HepG2 (cell line): ENCODE data around the gene GSTP1. TPM values are rescaled to one million over a fixed set of nuclear protein-coding genes. Genes with fewer than 3 reads are reported as not detected.
A peak's percentile ranks its signal among the peaks of the same experiment; 100 is the strongest.

Experiments
- CCAR2 ChIP-seq: fragments of 200-400 bp; formaldehyde crosslinking; optimal IDR thresholded peaks from 2 replicates; pipeline ENCODE3; 2018; ENCODE audit warnings: low read depth, mild to moderate bottlenecking, low read length, moderate library complexity
- CERS6 ChIP-seq: sonication (generic); formaldehyde crosslinking; IDR thresholded peaks from 2 replicates; pipeline ENCODE4 v1.5.0; 2020; ENCODE audit warnings: missing genetic modification reagents
- HOXA9 ChIP-seq: sonication (generic); formaldehyde crosslinking; IDR thresholded peaks from 2 replicates; pipeline ENCODE4 v1.8.1; 2022; ENCODE audit warnings: missing genetic modification reagents, mild to moderate bottlenecking, moderate library complexity, borderline replicate concordance
- MEF2D ChIP-seq: sonication (generic); formaldehyde crosslinking; IDR thresholded peaks from 2 replicates; pipeline ENCODE4 v1.5.1; 2020; ENCODE audit warnings: mild to moderate bottlenecking, missing genetic modification reagents
- MTF1 ChIP-seq: sonication (generic); formaldehyde crosslinking; IDR thresholded peaks from 2 replicates; pipeline ENCODE4 v1.5.0; 2020; ENCODE audit warnings: missing genetic modification reagents
- MXI1 ChIP-seq: IDR thresholded peaks from 3 replicates; pipeline ENCODE4 v1.6.1; 2012; ENCODE audit warnings: low read depth, low read length, inconsistent platforms, borderline replicate concordance
- REXO4 ChIP-seq: sonication (generic); formaldehyde crosslinking; IDR thresholded peaks from 2 replicates; pipeline ENCODE4 v1.8.0; 2022; ENCODE audit warnings: missing genetic modification reagents, mild to moderate bottlenecking, borderline replicate concordance
- SAP130 ChIP-seq: IDR thresholded peaks from 2 replicates; pipeline ENCODE4 v1.6.1; 2016; ENCODE audit warnings: low read depth
- SRSF1 ChIP-seq: fragments of 200-400 bp; formaldehyde crosslinking; optimal IDR thresholded peaks from 2 replicates; pipeline ENCODE3; 2017; ENCODE audit warnings: mild to moderate bottlenecking, low read depth, low read length, moderate library complexity
- TOE1 ChIP-seq: sonication (generic); formaldehyde crosslinking; IDR thresholded peaks from 2 replicates; pipeline ENCODE4 v1.4.0; 2020; ENCODE audit warnings: mild to moderate bottlenecking, missing genetic modification reagents
- UBTF ChIP-seq: sonication (generic); formaldehyde crosslinking; IDR thresholded peaks from 2 replicates; pipeline ENCODE4 v1.4.0; 2020; ENCODE audit warnings: mild to moderate bottlenecking, missing genetic modification reagents
- ZBTB38 ChIP-seq: sonication (generic); formaldehyde crosslinking; IDR thresholded peaks from 2 replicates; pipeline ENCODE4 v1.5.1; 2020; ENCODE audit warnings: mild to moderate bottlenecking, missing genetic modification reagents
- ZMYM3 ChIP-seq: sonication (generic); formaldehyde crosslinking; IDR thresholded peaks from 2 replicates; pipeline ENCODE4 v1.5.1; 2020; ENCODE audit warnings: mild to moderate bottlenecking, missing genetic modification reagents
- ZNF383 ChIP-seq: sonication (generic); formaldehyde crosslinking; IDR thresholded peaks from 2 replicates; pipeline ENCODE4 v1.4.0; 2020; ENCODE audit warnings: missing genetic modification reagents, mild to moderate bottlenecking, borderline replicate concordance
- ZNF564 ChIP-seq: sonication (generic); formaldehyde crosslinking; IDR thresholded peaks from 2 replicates; pipeline ENCODE4 v1.8.1; 2023; ENCODE audit warnings: mild to moderate bottlenecking, missing genetic modification reagents
- ZNF773 ChIP-seq: sonication (generic); formaldehyde crosslinking; IDR thresholded peaks from 2 replicates; pipeline ENCODE4 v1.4.0; 2020; ENCODE audit warnings: missing genetic modification reagents, borderline replicate concordance
- ZNF788 ChIP-seq: sonication (generic); formaldehyde crosslinking; IDR thresholded peaks from 2 replicates; pipeline ENCODE4 v1.5.0; 2020; ENCODE audit warnings: mild to moderate bottlenecking, missing genetic modification reagents, borderline replicate concordance
- ZNF841 ChIP-seq: sonication (generic); formaldehyde crosslinking; IDR thresholded peaks from 2 replicates; pipeline ENCODE4 v1.8.1; 2023; ENCODE audit warnings: missing genetic modification reagents, borderline replicate concordance
- polyA plus RNA-seq, 8 experiments: library from polyadenylated mRNA; depleted of rRNA in 3 of 8; stranded (reverse) in 7 of 8; unstranded in 1 of 8; fragments of >200 nt; fragmentation: Illumina TruSeq in 4 of 8; extraction: Trizol in 4 of 8; gene quantifications; 2 replicates each; pipeline versions ENCODE4 v1.2.1 to v1.2.3, GENCODE V29; 2011 to 2016; ENCODE audit warnings: low read depth in 4 of 8, missing spikeins in 1 of 8, mixed read lengths in 1 of 8; ENCODE audit not compliant: insufficient read depth in 1 of 8
- total RNA-seq, 5 experiments: library from RNA; depleted of rRNA; stranded (reverse); fragments of >200 nt; fragmentation: Illumina TruSeq; extraction: Trizol; gene quantifications; 2 replicates each; pipeline ENCODE4 v1.2.3, GENCODE V29; 2016; ENCODE audit warnings: low read depth in 1 of 5
- TF ChIP-seq, protein P1 (sequence below): fragments of 450-650 bp; IDR thresholded peaks from 2 replicates; pipeline ENCODE4 v1.6.1; 2016
- TF ChIP-seq, protein P2 (sequence below): sonication (generic); formaldehyde crosslinking; conservative IDR thresholded peaks from 2 replicates; pipeline ENCODE4 v1.8.0; 2022; ENCODE audit warnings: low read depth, missing genetic modification reagents

GSTP1 gene
- total and polyA plus RNA-seq, 2 of the 13 experiments (the other 11 are each of a cell fraction or from before 2014, with no cell fraction given): not detected

DNA sequence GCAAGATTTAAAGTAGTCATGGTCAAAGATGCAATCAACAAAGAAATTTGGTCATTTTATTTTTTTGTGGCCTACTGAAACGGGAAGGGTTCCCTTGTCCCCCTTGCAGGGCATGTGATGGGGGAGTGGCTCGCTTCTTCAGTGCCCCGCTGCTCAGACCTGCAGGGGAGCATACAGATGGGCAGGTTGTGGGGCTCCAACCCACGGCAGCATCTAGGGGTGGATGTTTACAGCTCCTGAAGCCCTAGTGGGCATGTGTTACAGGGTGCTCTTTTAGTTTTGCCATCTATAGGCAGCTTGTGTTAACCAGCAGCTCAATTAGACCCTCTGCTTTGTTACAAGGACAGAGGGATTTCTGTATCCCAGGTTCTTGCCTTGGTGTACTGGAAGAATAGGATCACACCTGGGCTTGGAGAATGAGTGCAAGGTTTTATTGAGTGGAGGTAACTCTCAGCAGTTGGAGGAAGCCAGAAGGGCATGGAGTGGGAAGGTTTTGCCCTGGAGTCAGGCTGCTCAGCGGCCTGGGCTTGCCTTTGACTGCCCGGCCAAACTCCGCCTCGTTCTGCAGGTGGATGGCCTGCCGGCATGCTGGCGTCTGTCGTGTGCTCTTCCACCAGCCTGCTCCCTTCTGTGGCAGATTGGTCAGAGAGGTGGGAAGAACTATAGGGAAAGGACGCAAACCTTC, 9.4 kb downstream of the GSTP1 start (continued):
- TF ChIP-seq, protein P1, sequence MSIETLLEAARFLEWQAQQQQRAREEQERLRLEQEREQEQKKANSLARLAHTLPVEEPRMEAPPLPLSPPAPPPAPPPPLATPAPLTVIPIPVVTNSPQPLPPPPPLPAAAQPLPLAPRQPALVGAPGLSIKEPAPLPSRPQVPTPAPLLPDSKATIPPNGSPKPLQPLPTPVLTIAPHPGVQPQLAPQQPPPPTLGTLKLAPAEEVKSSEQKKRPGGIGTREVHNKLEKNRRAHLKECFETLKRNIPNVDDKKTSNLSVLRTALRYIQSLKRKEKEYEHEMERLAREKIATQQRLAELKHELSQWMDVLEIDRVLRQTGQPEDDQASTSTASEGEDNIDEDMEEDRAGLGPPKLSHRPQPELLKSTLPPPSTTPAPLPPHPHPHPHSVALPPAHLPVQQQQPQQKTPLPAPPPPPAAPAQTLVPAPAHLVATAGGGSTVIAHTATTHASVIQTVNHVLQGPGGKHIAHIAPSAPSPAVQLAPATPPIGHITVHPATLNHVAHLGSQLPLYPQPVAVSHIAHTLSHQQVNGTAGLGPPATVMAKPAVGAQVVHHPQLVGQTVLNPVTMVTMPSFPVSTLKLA: no peak
- TF ChIP-seq, protein P2, sequence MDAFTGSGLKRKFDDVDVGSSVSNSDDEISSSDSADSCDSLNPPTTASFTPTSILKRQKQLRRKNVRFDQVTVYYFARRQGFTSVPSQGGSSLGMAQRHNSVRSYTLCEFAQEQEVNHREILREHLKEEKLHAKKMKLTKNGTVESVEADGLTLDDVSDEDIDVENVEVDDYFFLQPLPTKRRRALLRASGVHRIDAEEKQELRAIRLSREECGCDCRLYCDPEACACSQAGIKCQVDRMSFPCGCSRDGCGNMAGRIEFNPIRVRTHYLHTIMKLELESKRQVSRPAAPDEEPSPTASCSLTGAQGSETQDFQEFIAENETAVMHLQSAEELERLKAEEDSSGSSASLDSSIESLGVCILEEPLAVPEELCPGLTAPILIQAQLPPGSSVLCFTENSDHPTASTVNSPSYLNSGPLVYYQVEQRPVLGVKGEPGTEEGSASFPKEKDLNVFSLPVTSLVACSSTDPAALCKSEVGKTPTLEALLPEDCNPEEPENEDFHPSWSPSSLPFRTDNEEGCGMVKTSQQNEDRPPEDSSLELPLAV (CRISPR knock-in tag): no peak
- TF ChIP-seq HOXA9: no peak
- TF ChIP-seq CERS6 (CRISPR knock-in tag): no peak
- no peak for TF ChIP-seq REXO4
- TF ChIP-seq TOE1 (CRISPR knock-in tag): no peak
- no peak for TF ChIP-seq ZNF383
- no peak for TF ChIP-seq ZBTB38
- no peak for TF ChIP-seq MEF2D (CRISPR knock-in tag)
- 0 out of 2 replicates have a peak, but pooled peaks have one; percentile 15 for TF ChIP-seq ZMYM3 (CRISPR knock-in tag)
- TF ChIP-seq SAP130 (CRISPR knock-in tag): no peak
- TF ChIP-seq UBTF: peak; percentile 21; the same call in 1 of the 2 replicates
- TF ChIP-seq ZNF841: no peak
- no peak for TF ChIP-seq ZNF773 (CRISPR knock-in tag)
- TF ChIP-seq MXI1: no peak
- no peak for TF ChIP-seq MTF1
- no peak for TF ChIP-seq ZNF788 (CRISPR knock-in tag)
- TF ChIP-seq SRSF1: no peak
- no peak for TF ChIP-seq CCAR2
- no peak for TF ChIP-seq ZNF564 (CRISPR knock-in tag)
